ENCODE measurements around the gene UGT1A8.

DNA sequence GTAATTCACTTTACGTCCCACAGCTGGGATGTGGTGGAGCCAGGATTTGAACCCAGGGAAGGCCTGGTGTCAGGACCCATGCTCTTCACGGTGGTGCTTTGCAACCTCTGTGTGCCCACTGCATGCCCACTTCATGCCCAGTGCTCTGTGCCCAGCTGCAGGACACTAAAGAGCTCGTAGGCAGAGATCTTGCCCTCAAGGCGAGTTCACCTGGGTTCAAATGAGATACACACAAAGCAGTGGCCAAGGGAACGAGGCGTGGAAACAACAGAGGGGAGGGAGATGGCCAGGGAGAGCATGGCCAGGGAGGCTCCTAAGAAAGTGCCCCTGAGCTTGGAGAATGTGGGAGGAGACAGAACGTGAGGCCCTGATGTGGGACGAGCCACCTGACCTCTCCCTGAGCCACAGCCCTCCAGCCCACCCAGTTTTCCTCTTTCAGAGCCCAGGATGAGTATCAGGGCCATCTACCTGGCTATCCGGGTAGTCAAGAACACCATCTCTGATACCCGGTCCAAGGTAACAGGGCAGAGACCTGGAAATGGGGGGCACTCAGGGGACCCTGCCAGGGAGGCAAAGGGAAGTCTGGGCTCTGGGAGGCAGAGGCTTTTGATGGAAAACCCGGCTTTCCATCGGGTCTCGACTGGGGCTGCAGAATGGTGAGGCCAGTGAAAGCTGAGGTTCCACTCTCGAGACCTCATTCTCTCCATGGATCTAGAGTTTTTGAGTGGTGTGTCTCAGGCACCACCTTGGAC, 181.1 kb downstream of the UGT1A8 start:
- TF ChIP-seq MAZ (IDR thresholded peaks at IDR 0.05; ENCODE audit: borderline replicate concordance, low read depth, low read length) (no peak), POLR2A (IDR thresholded peaks at IDR 0.05; ENCODE audit: low read length) (no peak), JUN (IDR thresholded peaks at IDR 0.05) (no peak), EP300 (IDR thresholded peaks at IDR 0.05) (no peak), ESRRA (IDR thresholded peaks at IDR 0.05; ENCODE audit: borderline replicate concordance, low read length) (no peak), EHMT2 (IDR thresholded peaks at IDR 0.05; ENCODE audit: low read depth) (no peak), SMC3 (IDR thresholded peaks at IDR 0.05) (no peak), HOXB5 (CRISPR knock-in tag; IDR thresholded peaks at IDR 0.05) (no peak)
- TF ChIP-seq, protein P1, sequence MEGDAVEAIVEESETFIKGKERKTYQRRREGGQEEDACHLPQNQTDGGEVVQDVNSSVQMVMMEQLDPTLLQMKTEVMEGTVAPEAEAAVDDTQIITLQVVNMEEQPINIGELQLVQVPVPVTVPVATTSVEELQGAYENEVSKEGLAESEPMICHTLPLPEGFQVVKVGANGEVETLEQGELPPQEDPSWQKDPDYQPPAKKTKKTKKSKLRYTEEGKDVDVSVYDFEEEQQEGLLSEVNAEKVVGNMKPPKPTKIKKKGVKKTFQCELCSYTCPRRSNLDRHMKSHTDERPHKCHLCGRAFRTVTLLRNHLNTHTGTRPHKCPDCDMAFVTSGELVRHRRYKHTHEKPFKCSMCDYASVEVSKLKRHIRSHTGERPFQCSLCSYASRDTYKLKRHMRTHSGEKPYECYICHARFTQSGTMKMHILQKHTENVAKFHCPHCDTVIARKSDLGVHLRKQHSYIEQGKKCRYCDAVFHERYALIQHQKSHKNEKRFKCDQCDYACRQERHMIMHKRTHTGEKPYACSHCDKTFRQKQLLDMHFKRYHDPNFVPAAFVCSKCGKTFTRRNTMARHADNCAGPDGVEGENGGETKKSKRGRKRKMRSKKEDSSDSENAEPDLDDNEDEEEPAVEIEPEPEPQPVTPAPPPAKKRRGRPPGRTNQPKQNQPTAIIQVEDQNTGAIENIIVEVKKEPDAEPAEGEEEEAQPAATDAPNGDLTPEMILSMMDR (IDR thresholded peaks at IDR 0.05): no peak
- TF ChIP-seq, protein P2, sequence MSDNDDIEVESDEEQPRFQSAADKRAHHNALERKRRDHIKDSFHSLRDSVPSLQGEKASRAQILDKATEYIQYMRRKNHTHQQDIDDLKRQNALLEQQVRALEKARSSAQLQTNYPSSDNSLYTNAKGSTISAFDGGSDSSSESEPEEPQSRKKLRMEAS (IDR thresholded peaks at IDR 0.05): no peak

All from A549 (cell line).